ENCODE data around the gene DAB1.

DAB1 gene

DNA sequence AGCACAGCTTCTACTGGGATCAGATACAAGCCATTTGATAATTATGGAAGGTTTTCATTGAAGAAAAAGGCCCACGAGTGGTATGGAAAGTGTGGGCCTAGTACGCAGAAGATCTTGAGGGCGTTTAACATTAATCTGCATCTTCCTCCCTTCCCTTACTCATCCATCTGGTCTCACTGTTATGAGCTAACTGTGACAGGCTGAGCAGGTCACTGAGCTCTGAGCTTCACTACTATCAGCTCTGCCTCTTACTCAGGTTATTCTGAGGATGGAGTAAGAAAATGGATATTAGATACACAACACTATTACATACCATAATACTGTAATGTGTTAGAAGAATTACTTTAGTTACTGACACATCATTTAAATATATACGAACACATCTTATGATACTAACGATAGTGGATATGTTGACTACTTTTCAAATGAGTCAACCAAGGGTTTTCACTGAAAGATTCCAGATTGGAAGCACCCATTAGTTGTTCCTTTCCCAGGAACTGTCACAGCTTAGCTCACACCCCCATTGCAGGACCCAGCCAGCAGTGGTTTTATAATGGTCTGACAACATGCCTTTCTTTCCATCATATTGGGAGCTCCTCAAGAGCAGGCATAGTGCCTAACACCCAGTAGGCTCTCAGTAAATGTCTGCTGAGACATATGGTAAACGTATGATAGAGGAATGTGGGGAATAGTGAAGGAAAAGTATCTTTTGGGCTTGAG lies 360.3 kb downstream of the DAB1 start:
- ChIA-PET POLR2A (no interaction called here), CTCF (interaction anchor here (0.6 to 1.5 kb wide), 2 partner anchors 10 to 126 kb away, joined by 5 to 6 read pairs; no protein-coding TSS in a partner anchor)

More for the DNA sequence above, 360.3 kb downstream of the DAB1 start:
- TF ChIP-seq KLF7 (tag by site-specific recombination; IDR thresholded peaks at IDR 0.05; ENCODE audit: borderline replicate concordance) (no peak), MYNN (tag by site-specific recombination; IDR thresholded peaks at IDR 0.05; ENCODE audit: borderline replicate concordance) (no peak), ZBTB6 (tag by site-specific recombination; IDR thresholded peaks at IDR 0.05) (no peak), ZNF26 (tag by site-specific recombination; IDR thresholded peaks at IDR 0.05) (no peak), ZNF132 (tag by site-specific recombination; IDR thresholded peaks at IDR 0.05; ENCODE audit: borderline replicate concordance) (no peak), ZNF354C (tag by site-specific recombination; IDR thresholded peaks at IDR 0.05; ENCODE audit: borderline replicate concordance, low read depth) (no peak), MZF1 (tag by site-specific recombination; IDR thresholded peaks at IDR 0.05; ENCODE audit: borderline replicate concordance) (no peak), ZNF701 (tag by site-specific recombination; IDR thresholded peaks at IDR 0.05) (no peak), OSR2 (tag by site-specific recombination; IDR thresholded peaks at IDR 0.05) (no peak), ZNF658 (tag by site-specific recombination; IDR thresholded peaks at IDR 0.05) (no peak), EGR2 (tag by site-specific recombination; IDR thresholded peaks at IDR 0.05; ENCODE audit: low read depth) (no peak), ZNF311 (tag by site-specific recombination; IDR thresholded peaks at IDR 0.05; ENCODE audit: borderline replicate concordance) (no peak), ZNF280C (tag by site-specific recombination; IDR thresholded peaks at IDR 0.05) (no peak), ZNF660 (tag by site-specific recombination; IDR thresholded peaks at IDR 0.05) (no peak), ZNF169 (tag by site-specific recombination; IDR thresholded peaks at IDR 0.05) (no peak)
- TF ChIP-seq, protein P1, sequence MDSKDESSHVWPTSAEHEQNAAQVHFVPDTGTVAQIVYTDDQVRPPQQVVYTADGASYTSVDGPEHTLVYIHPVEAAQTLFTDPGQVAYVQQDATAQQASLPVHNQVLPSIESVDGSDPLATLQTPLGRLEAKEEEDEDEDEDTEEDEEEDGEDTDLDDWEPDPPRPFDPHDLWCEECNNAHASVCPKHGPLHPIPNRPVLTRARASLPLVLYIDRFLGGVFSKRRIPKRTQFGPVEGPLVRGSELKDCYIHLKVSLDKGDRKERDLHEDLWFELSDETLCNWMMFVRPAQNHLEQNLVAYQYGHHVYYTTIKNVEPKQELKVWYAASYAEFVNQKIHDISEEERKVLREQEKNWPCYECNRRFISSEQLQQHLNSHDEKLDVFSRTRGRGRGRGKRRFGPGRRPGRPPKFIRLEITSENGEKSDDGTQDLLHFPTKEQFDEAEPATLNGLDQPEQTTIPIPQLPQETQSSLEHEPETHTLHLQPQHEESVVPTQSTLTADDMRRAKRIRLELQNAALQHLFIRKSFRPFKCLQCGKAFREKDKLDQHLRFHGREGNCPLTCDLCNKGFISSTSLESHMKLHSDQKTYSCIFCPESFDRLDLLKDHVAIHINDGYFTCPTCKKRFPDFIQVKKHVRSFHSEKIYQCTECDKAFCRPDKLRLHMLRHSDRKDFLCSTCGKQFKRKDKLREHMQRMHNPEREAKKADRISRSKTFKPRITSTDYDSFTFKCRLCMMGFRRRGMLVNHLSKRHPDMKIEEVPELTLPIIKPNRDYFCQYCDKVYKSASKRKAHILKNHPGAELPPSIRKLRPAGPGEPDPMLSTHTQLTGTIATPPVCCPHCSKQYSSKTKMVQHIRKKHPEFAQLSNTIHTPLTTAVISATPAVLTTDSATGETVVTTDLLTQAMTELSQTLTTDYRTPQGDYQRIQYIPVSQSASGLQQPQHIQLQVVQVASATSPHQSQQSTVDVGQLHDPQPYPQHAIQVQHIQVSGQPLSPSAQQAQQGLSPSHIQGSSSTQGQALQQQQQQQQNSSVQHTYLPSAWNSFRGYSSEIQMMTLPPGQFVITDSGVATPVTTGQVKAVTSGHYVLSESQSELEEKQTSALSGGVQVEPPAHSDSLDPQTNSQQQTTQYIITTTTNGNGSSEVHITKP (tag by site-specific recombination; IDR thresholded peaks at IDR 0.05) = no peak
- no peaks in the 10 kb centered on the region for H3K36me3 ChIP-seq (ENCODE audit: control insufficient read depth in 2 of 2, insufficient read depth in 1 of 2, low read length in 2 of 2)
- no peaks in the 10 kb centered on the region for H3K4me1 ChIP-seq (ENCODE audit: control insufficient read depth, insufficient read depth, low read length)
- no peaks in the 10 kb centered on the region for H3K9me3 ChIP-seq (ENCODE audit: control insufficient read depth, insufficient read depth, low read depth, low read length)
- no peak overlapping the region for H3K4me3 ChIP-seq (ENCODE audit: low read depth, low read length)
- no peak overlapping the region for H3K27ac ChIP-seq (ENCODE audit: extremely low read depth, low read depth, low read length)
